Measurements from ENCODE around the gene FOXP1. TPM values are rescaled to one million over a fixed set of nuclear protein-coding genes. Genes with fewer than 3 reads are reported as not detected.

The FOXP1 gene
- total and polyA plus RNA-seq, 2 donors (not counting 1 experiment from before 2014, with no cell fraction given) = 91.1 to 508 TPM

DNA sequence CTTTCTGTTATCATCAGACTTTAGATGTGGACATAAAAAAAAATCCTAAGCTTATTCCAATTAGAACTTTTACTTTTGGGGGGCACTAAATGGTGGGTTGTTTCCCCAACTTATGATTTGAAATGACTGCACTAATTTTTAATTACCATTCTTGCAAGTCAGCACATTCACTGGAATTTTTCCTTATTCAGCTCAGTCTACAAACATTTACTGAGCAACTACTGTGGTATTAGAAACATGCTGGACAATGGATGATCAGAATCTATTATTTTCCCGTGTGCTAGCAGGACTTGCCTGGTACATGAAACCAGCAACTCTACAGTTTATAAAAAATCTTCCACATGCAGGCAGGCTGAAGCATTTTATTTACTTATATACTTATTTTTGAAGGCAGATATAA is 273.6 kb downstream of the FOXP1 start:
- peaks cover 0 to 2% of the 10 kb centered on the region in 2 experiments for H3K36me3 ChIP-seq (replicated peaks in 1 of 2; ENCODE audit: control extremely low read depth in 1 of 2, control insufficient read depth in 1 of 2, extremely low read depth in 1 of 2, insufficient read depth in 2 of 2, low read length in 1 of 2)
- peak overlapping the region; percentile 21 to 33 for H3K27ac ChIP-seq (ENCODE audit: low read length in 2 of 2)
- H2AFZ ChIP-seq (ENCODE audit: insufficient read depth, low read depth, low read length, poor library complexity, severe bottlenecking) = no peak overlapping the region
- TF ChIP-seq, protein P1, sequence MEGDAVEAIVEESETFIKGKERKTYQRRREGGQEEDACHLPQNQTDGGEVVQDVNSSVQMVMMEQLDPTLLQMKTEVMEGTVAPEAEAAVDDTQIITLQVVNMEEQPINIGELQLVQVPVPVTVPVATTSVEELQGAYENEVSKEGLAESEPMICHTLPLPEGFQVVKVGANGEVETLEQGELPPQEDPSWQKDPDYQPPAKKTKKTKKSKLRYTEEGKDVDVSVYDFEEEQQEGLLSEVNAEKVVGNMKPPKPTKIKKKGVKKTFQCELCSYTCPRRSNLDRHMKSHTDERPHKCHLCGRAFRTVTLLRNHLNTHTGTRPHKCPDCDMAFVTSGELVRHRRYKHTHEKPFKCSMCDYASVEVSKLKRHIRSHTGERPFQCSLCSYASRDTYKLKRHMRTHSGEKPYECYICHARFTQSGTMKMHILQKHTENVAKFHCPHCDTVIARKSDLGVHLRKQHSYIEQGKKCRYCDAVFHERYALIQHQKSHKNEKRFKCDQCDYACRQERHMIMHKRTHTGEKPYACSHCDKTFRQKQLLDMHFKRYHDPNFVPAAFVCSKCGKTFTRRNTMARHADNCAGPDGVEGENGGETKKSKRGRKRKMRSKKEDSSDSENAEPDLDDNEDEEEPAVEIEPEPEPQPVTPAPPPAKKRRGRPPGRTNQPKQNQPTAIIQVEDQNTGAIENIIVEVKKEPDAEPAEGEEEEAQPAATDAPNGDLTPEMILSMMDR (IDR thresholded peaks at IDR 0.05) = no peak
- TF ChIP-seq EZH2 (IDR thresholded peaks at IDR 0.05; ENCODE audit: borderline replicate concordance, insufficient read depth, low read depth, low read length, poor library complexity, severe bottlenecking) = no peak
- peak overlapping the region; percentile 29 for H3K4me2 ChIP-seq (replicated peaks; ENCODE audit: low read depth, low read length, poor library complexity, severe bottlenecking)
- H3K27me3 ChIP-seq (replicated peaks in 1 of 4; ENCODE audit: control extremely low read depth in 1 of 4, control insufficient read depth in 3 of 4, insufficient read depth in 4 of 4, low read length in 3 of 4) = no peaks in the 10 kb centered on the region
- peaks cover 27 to 29% of the 10 kb centered on the region in 2 donors for H3K4me1 ChIP-seq (ENCODE audit: control insufficient read depth in 2 of 2, insufficient read depth in 2 of 2, low read length in 2 of 2)
- H3K79me2 ChIP-seq (ENCODE audit: control insufficient read depth, insufficient read depth, low read length) = peaks cover 91% of the 10 kb centered on the region
- no peak overlapping the region for H3K4me3 ChIP-seq (ENCODE audit: control extremely low read depth in 1 of 5, extremely low read depth in 1 of 5, insufficient read depth in 1 of 5, low read depth in 2 of 5, low read length in 4 of 5)
- no peaks in the 10 kb centered on the region for H3K9me3 Mint-ChIP-seq (ENCODE audit: insufficient read depth)
- WGBS (ENCODE audit: insufficient coverage) = no CpG with 5 or more reads among the region's 1 CpG
- ATAC-seq (ENCODE audit: low read depth) (no peak), DNase-seq (no peak)
- intact Hi-C loops (cut with micrococcal nuclease) = loop anchor here (5.0 to 10.0 kb wide), 4 partner anchors 47 to 755 kb away; no protein-coding TSS in a partner anchor
- H3K9me3 ChIP-seq (ENCODE audit: control extremely low read depth in 1 of 3, control insufficient read depth in 2 of 3, insufficient read depth in 1 of 3, low read length in 2 of 3) = no peaks in the 10 kb centered on the region
- no peaks in the 10 kb centered on the region for H3K27me3 Mint-ChIP-seq
- peaks cover 48% of the 10 kb centered on the region for H3K4me1 Mint-ChIP-seq
- no peak overlapping the region for H3K9ac ChIP-seq (ENCODE audit: low read length)
- H3K4me3 Mint-ChIP-seq = no peak overlapping the region
- H3K27ac Mint-ChIP-seq = no peak overlapping the region
- H4K20me1 ChIP-seq (ENCODE audit: control insufficient read depth, insufficient read depth, low read length, poor library complexity, severe bottlenecking) = no peaks in the 10 kb centered on the region
- CTCF ChIA-PET = interaction anchor here (0.8 kb wide), 1 partner anchor 277 kb away, joined by 3 read pairs; no protein-coding TSS in a partner anchor
- POLR2A ChIA-PET = no interaction called here

DNA sequence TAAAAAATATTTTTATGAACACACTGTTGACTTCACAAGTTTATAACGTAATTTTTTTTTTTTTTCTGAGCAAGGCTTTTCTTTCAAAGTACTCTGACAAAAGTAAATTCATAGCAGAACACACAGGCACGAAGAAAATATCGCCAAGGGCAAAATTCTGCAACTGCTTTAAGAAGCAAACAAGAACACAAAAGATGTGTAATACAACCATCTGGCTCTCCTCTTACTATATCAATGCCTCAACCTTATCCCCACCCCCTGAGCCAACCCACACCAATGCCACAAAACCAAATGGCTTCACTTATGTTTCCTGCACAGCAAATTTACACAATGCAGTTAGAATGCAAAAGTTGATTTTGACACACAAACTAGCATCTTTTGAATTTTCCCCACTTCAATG is 274.2 kb downstream of the FOXP1 start:
- Histone ChIP-seq H3K36me3 (replicated peaks in 1 of 2; ENCODE audit: control extremely low read depth in 1 of 2, control insufficient read depth in 1 of 2, extremely low read depth in 1 of 2, insufficient read depth in 2 of 2, low read length in 1 of 2) (peaks cover 0 to 2% of the 10 kb centered on the region in 2 experiments), H3K4me2 (replicated peaks; ENCODE audit: low read depth, low read length, poor library complexity, severe bottlenecking) (no peak overlapping the region), H3K9ac (ENCODE audit: low read length) (no peak overlapping the region), H3K9me3 (ENCODE audit: control extremely low read depth in 1 of 3, control insufficient read depth in 2 of 3, insufficient read depth in 1 of 3, low read length in 2 of 3) (no peaks in the 10 kb centered on the region), H3K4me1 (ENCODE audit: control insufficient read depth in 2 of 2, insufficient read depth in 2 of 2, low read length in 2 of 2) (peaks cover 27 to 29% of the 10 kb centered on the region in 2 donors), H3K79me2 (ENCODE audit: control insufficient read depth, insufficient read depth, low read length) (peaks cover 91% of the 10 kb centered on the region), H3K27ac (ENCODE audit: low read length in 2 of 2) (peak overlapping the region in 1 of 2 donors; percentile 33), H4K20me1 (ENCODE audit: control insufficient read depth, insufficient read depth, low read length, poor library complexity, severe bottlenecking) (no peaks in the 10 kb centered on the region), H2AFZ (ENCODE audit: insufficient read depth, low read depth, low read length, poor library complexity, severe bottlenecking) (no peak overlapping the region), H3K27me3 (replicated peaks in 1 of 4; ENCODE audit: control extremely low read depth in 1 of 4, control insufficient read depth in 3 of 4, insufficient read depth in 4 of 4, low read length in 3 of 4) (no peaks in the 10 kb centered on the region), H3K4me3 (ENCODE audit: control extremely low read depth in 1 of 5, extremely low read depth in 1 of 5, insufficient read depth in 1 of 5, low read depth in 2 of 5, low read length in 4 of 5) (no peak overlapping the region)
- WGBS (ENCODE audit: insufficient coverage) = 93% methylated on average over 2 of the region's 3 CpGs
- H3K4me1 Mint-ChIP-seq = peaks cover 50% of the 10 kb centered on the region
- ChIA-PET CTCF (interaction anchor here (0.8 to 1.0 kb wide), 2 partner anchors 108 to 277 kb away, joined by 3 read pairs; no protein-coding TSS in a partner anchor), POLR2A (interaction anchor here (0.7 kb wide), 2 partner anchors 110 to 248 kb away, joined by 3 read pairs; no protein-coding TSS in a partner anchor)
- no peak for TF ChIP-seq EZH2 (IDR thresholded peaks at IDR 0.05; ENCODE audit: borderline replicate concordance, insufficient read depth, low read depth, low read length, poor library complexity, severe bottlenecking)
- TF ChIP-seq, protein P1 (IDR thresholded peaks at IDR 0.05) = no peak
- intact Hi-C loops (cut with micrococcal nuclease) = loop anchor here (5.0 to 10.0 kb wide), 4 partner anchors 48 to 755 kb away; no protein-coding TSS in a partner anchor
- H3K27ac Mint-ChIP-seq = peak overlapping the region; percentile 57
- no peaks in the 10 kb centered on the region for H3K27me3 Mint-ChIP-seq
- no peak for ATAC-seq (ENCODE audit: low read depth)
- H3K9me3 Mint-ChIP-seq (ENCODE audit: insufficient read depth) = no peaks in the 10 kb centered on the region
- DNase-seq = no peak
- H3K4me3 Mint-ChIP-seq = no peak overlapping the region

All from B cell (primary cell).